Ammon's horn (tissue), 1 donor: Measurements from ENCODE around the gene STAB2.
"Not testable (repeated sequence)": the region's sequence is repeated elsewhere in the genome, so short reads cannot be mapped to it uniquely, and the experiment has no call there.

Source experiments
- DNase-seq: peaks from one replicate; pipeline ENCODE4 v3.0.0-alpha.2; 2016; ENCODE audit warnings: low spot score

The STAB2 gene

GRCh38 chr12:103809154-103809553, 222.1 kb downstream of the STAB2 start:
- no peak for DNase-seq

GRCh38 chr12:103809639-103810038, 222.6 kb downstream of the STAB2 start:
- DNase-seq, result not testable (repeated sequence)

GRCh38 chr12:103810111-103810510, 223.0 kb downstream of the STAB2 start:
- no peak for DNase-seq

GRCh38 chr12:103811791-103812190, 224.7 kb downstream of the STAB2 start:
- DNase-seq, result no peak

GRCh38 chr12:103812789-103813188, 225.7 kb downstream of the STAB2 start:
- no peak for DNase-seq

GRCh38 chr12:103813426-103813825, 226.4 kb downstream of the STAB2 start:
- no peak for DNase-seq

GRCh38 chr12:103813949-103814348, 226.9 kb downstream of the STAB2 start:
- DNase-seq, result no peak

- no peak for DNase-seq
Measured at GRCh38 chr12:103814436-103814835, 227.4 kb downstream of the STAB2 start.
